BLaER1 treated with 17β-estradiol and CSF1 and Interleukin-3, amounts not matched to agents 10 nM and 100 nM (cell line): ENCODE measurements around the gene SH2D1B.

ENCODE experiments used
- H3K27ac ChIP-seq, 11 experiments: shearing (Covaris generic); formaldehyde crosslinking; 2 replicates each; pipeline ENCODE4 v1.8.1; 2022
- H3K27me3 ChIP-seq, 11 experiments: shearing (Covaris generic); formaldehyde crosslinking; 2 replicates each; pipeline ENCODE4 v1.8.1; 2022
- H3K36me3 ChIP-seq, 11 experiments: shearing (Covaris generic); formaldehyde crosslinking; 2 replicates each; pipeline ENCODE4 v1.8.1; 2022
- H3K4me1 ChIP-seq, 10 experiments: shearing (Covaris generic); formaldehyde crosslinking; 2 replicates each; pipeline ENCODE4 v1.8.1; 2022
- H3K4me2 ChIP-seq, 11 experiments: shearing (Covaris generic); formaldehyde crosslinking; 2 replicates each; pipeline ENCODE4 v1.8.1; 2022
- H3K4me3 ChIP-seq, 10 experiments: shearing (Covaris generic); formaldehyde crosslinking; 2 replicates each; pipeline ENCODE4 v1.8.1; 2022
- H3K9ac ChIP-seq, 11 experiments: shearing (Covaris generic); formaldehyde crosslinking; 2 replicates each; pipeline ENCODE4 v1.8.1; 2022
- H3K9me3 ChIP-seq, 11 experiments: shearing (Covaris generic); formaldehyde crosslinking; replicated peaks in 1 of 11; 2 replicates each; pipeline ENCODE4 v1.8.1; 2022
- H4K20me1 ChIP-seq, 11 experiments: shearing (Covaris generic); formaldehyde crosslinking; 2 replicates each; pipeline ENCODE4 v1.8.1; 2022
- Cebpa-rat ChIP-seq, 11 experiments: shearing (Covaris generic); IDR thresholded peaks; 2 replicates each; pipeline ENCODE4 v1.8.1; 2022

SH2D1B gene

DNA sequence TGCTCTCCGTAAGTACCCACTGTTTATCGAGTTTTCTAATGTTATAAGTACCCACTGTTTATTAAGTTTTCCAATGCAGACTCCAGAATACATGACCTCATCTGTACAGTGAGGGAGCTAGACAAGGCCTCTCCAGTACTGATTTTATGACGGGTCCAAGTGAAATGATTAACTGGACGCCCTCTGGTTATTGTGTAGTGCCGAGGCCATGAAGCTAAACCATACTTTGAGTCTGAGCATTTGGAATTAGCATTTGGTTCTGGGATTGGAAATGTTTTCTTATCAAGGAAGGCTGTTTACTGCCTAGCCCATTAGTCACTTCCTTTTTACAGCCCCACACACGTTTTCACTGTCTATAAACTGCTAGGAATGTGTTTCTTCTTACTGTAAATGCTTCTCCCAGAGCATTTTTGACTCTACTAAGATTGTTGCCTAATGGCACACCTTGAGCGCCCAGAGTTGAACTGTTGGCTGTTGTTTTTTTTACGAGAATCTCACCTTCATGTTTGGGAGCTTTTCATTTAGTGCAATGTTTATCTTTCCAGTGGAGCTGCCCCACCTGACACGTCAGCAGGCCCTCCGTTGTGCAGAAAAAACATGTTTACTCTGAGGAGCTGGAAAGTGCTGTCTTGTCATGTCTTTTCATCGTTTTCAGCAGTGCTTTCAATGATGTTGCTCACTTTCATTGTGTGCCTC lies 62.2 kb downstream of the SH2D1B start:
- TF ChIP-seq Cebpa-rat (IDR thresholded peaks at IDR 0.05): no peak
- H3K4me2 ChIP-seq: peak overlapping the region in 4 of 11 experiments; percentile 2 to 68 (median 43); a peak in 6 of 22 replicates
- peaks cover 0 to 45% (median 4%) of the 10 kb centered on the region in 10 experiments; a peak in 6 of 20 replicates for H3K4me1 ChIP-seq
- no peaks in the 10 kb centered on the region for H3K27me3 ChIP-seq
- H3K36me3 ChIP-seq: no peaks in the 10 kb centered on the region
- H4K20me1 ChIP-seq: no peaks in the 10 kb centered on the region
- H3K9ac ChIP-seq: no peak overlapping the region
- no peak overlapping the region; a peak in 2 of 22 replicates for H3K27ac ChIP-seq
- H3K4me3 ChIP-seq: no peak overlapping the region
- no peaks in the 10 kb centered on the region for H3K9me3 ChIP-seq

DNA sequence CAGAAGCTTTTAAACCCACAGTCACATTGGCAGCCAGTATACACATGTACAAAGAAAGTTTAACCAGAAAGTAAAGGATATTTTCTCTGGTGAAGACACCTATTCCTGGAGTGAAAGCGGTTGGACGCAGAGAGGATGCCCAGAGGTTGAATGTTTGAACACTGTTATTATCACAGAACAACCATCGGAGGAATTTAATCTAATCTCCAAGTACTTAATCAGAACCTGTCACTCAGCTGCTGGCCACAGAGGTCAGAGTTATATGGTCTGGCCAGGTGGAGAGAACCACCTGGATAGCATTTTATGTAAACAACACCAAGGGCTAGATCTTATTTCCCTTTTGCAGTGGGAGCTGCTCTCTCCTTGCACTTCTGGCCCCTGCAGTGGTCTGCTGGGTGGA lies 64.7 kb downstream of the SH2D1B start:
- Histone ChIP-seq H3K4me2 (no peak overlapping the region), H3K27me3 (no peaks in the 10 kb centered on the region), H3K9me3 (no peaks in the 10 kb centered on the region), H3K9ac (no peak overlapping the region), H3K36me3 (no peaks in the 10 kb centered on the region), H3K27ac (no peak overlapping the region), H4K20me1 (no peaks in the 10 kb centered on the region), H3K4me1 (peaks cover 0 to 26% (median 0%) of the 10 kb centered on the region in 10 experiments; a peak in 6 of 20 replicates), H3K4me3 (no peak overlapping the region)
- no peak for TF ChIP-seq Cebpa-rat (IDR thresholded peaks at IDR 0.05)
